ENCODE data around the gene CWH43.

DNA sequence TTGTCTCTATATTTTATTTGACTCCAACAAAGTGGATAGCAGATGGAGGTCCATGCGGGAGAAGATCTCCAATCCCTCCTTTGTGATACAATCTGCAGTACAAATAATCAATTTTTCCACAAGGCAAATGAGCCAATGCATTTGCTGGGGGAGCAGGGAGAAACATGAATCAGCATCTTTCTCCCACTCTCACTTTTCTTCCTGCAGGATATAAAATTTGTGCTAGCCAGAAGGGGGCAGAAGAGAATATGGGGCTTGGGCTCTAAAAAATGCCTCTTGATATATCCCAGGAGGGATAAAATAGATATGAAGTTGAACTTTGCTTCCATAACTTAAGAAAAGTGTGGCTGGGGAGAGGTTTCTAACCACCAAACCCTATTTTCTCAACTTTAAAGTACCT lies 38.3 kb upstream of the CWH43 start:
- TF ChIP-seq, protein P1, sequence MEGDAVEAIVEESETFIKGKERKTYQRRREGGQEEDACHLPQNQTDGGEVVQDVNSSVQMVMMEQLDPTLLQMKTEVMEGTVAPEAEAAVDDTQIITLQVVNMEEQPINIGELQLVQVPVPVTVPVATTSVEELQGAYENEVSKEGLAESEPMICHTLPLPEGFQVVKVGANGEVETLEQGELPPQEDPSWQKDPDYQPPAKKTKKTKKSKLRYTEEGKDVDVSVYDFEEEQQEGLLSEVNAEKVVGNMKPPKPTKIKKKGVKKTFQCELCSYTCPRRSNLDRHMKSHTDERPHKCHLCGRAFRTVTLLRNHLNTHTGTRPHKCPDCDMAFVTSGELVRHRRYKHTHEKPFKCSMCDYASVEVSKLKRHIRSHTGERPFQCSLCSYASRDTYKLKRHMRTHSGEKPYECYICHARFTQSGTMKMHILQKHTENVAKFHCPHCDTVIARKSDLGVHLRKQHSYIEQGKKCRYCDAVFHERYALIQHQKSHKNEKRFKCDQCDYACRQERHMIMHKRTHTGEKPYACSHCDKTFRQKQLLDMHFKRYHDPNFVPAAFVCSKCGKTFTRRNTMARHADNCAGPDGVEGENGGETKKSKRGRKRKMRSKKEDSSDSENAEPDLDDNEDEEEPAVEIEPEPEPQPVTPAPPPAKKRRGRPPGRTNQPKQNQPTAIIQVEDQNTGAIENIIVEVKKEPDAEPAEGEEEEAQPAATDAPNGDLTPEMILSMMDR (IDR thresholded peaks at IDR 0.05) = no peak
- no peak for TF ChIP-seq POLR2A (IDR thresholded peaks at IDR 0.05)
